Spleen (tissue), 11 donors: ENCODE data around the gene PRKCA. TPM values are rescaled to one million over a fixed set of nuclear protein-coding genes. Genes with fewer than 3 reads are reported as not detected.

Experiments used
- DNase-seq: peaks from one replicate; pipeline ENCODE4 v3.0.0-alpha.2; 2020
- H3K27ac ChIP-seq, 8 donors: fragments of 200-600 bp; sonication (generic) in 7 of 8; 1 replicate in 4 of 8; 2 replicates in 4 of 8; pipeline versions ENCODE4 v1.5.0 to v1.8.0; 2016 to 2021; ENCODE audit warnings: inconsistent platforms in 4 of 8, mild to moderate bottlenecking in 4 of 8, moderate library complexity in 1 of 8
- H3K27me3 ChIP-seq, 7 donors: fragments of 200-600 bp; sonication (generic) in 6 of 7; replicated peaks in 1 of 7; 1 replicate in 4 of 7; 2 replicates in 3 of 7; pipeline versions ENCODE4 v1.5.0 to v1.8.0; 2016 to 2021; ENCODE audit warnings: inconsistent platforms in 3 of 7, mild to moderate bottlenecking in 1 of 7
- H3K36me3 ChIP-seq, 6 donors: fragments of 200-600 bp; sonication (generic) in 5 of 6; 1 replicate in 4 of 6; 2 replicates in 2 of 6; pipeline versions ENCODE4 v1.5.0 to v1.8.0; 2016 to 2021; ENCODE audit warnings: inconsistent platforms in 2 of 6
- H3K4me1 ChIP-seq, 6 donors: fragments of 200-600 bp; sonication (generic) in 5 of 6; 1 replicate in 3 of 6; 2 replicates in 3 of 6; pipeline versions ENCODE4 v1.5.0 to v1.8.0; 2016 to 2021; ENCODE audit warnings: inconsistent platforms in 3 of 6
- H3K4me3 ChIP-seq, 8 donors: fragments of 200-600 bp; sonication (generic) in 7 of 8; 1 replicate in 4 of 8; 2 replicates in 4 of 8; pipeline versions ENCODE4 v1.5.0 to v1.8.0; 2016 to 2021; ENCODE audit warnings: inconsistent platforms in 4 of 8, mild to moderate bottlenecking in 4 of 8, moderate library complexity in 2 of 8
- H3K9me3 ChIP-seq, 8 donors: fragments of 200-600 bp; sonication (generic) in 7 of 8; 1 replicate in 4 of 8; 2 replicates in 4 of 8; pipeline versions ENCODE4 v1.5.0 to v1.8.0; 2016 to 2021; ENCODE audit warnings: inconsistent platforms in 4 of 8
- POLR2A ChIP-seq, 3 donors: fragments of 450-650 bp; IDR thresholded peaks; one replicate each; pipeline ENCODE4 v1.5.1; 2017; ENCODE audit warnings: antibody characterized with exemption in 3 of 3, mild to moderate bottlenecking in 1 of 3
- POLR2AphosphoS5 ChIP-seq, 3 donors: sonication (generic); formaldehyde crosslinking; IDR thresholded peaks; one replicate each; pipeline ENCODE4 v1.5.1; 2017; ENCODE audit warnings: antibody characterized with exemption in 3 of 3
- WGBS, 5 donors: extraction: QIAGEN DNeasy Blood & Tissue Kit in 3 of 5; methylation state at CpG; one replicate each; pipeline versions ENCODE4 v1.1.5 to v1.1.7; 2013 to 2018; 5-methylcytosine and 5-hydroxymethylcytosine counted together
- intact Hi-C: fragments of 100-400 bp; cut with DNase I; formaldehyde crosslinking; loops from one replicate; pipeline ENCODE4 v1.15.0; 2023; ENCODE audit warnings: low total_unique reads
- polyA plus RNA-seq, 3 donors: library from polyadenylated mRNA; stranded (reverse); fragments of 200-250 nt; gene quantifications; one replicate each; pipeline ENCODE4 v1.2.1, GENCODE V29; 2013
- total RNA-seq, 7 donors: library from RNA; depleted of rRNA in 3 of 7; stranded (reverse); fragments of >200 nt in 3 of 7; fragmentation: NEBNext Ultra II Directional in 4 of 7; extraction: Animal tissue kit (Norgen Biotek cat#: 25700) in 4 of 7; gene quantifications; one replicate each; pipeline versions ENCODE4 v1.1.0 to v1.2.1, GENCODE V29; 2016 to 2021
- TF ChIP-seq, protein P1 (sequence below), 11 experiments: fragments of 200-600 bp in 7 of 11; fragments of 450-650 bp in 4 of 11; sonication (generic) in 4 of 11; IDR thresholded peaks in 8 of 11; conservative IDR thresholded peaks in 3 of 11; 1 replicate in 7 of 11; 2 replicates in 4 of 11; pipeline versions ENCODE4 v1.4.0 to v1.8.0; 2016 to 2021; ENCODE audit warnings: antibody characterized with exemption in 11 of 11, inconsistent platforms in 4 of 11, mild to moderate bottlenecking in 1 of 11
- donor health status: healthy with polysubstance abuse.
- donor health status: DM: no; HTN: no; CAD: no; lungs with moderate emphysema.
- donor health status: DM: no; HTN: no; CAD: no.
- donor health status: Bipolar disorder and iron deficiency.
- donor health status: healthy.
- donor health status: DM: no; HTN: no; CAD: no.
- donor health status: DM: yes; HTN: yes; CAD: no.

PRKCA gene
- total and polyA plus RNA-seq, 10 donors: 1.7 to 59.7 (median 31.2) TPM

DNA sequence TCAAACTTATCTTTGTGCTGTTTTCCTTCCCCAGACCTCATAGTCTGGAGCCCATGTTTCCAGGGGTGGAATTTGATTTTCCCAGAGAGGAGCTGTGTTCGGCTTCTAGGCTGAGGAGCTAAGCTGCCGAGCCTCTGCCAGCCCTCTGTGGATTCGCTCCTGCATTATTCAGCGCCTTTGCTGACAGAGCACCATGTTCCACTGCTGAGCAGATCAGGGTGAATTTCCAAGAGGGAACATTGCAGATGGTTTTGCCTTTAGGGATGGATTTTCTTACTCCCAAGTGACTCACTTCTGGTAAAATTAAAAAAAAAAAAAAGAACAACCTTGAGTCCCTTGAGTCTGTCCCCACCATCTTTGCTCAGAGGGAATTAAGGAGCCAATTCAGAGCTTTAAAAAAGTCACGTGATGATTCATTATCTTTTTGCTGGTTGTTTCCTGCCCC lies 229.5 kb downstream of the PRKCA start:
- intact Hi-C loops: no loop called here
- peaks cover 0 to 20% (median 10%) of the 10 kb centered on the region in 6 donors for H3K4me1 ChIP-seq
- H3K27me3 ChIP-seq: no peaks in the 10 kb centered on the region
- TF ChIP-seq POLR2AphosphoS5 (IDR thresholded peaks at IDR 0.05): no peak
- TF ChIP-seq POLR2A (IDR thresholded peaks at IDR 0.05): no peak
- TF ChIP-seq, protein P1, sequence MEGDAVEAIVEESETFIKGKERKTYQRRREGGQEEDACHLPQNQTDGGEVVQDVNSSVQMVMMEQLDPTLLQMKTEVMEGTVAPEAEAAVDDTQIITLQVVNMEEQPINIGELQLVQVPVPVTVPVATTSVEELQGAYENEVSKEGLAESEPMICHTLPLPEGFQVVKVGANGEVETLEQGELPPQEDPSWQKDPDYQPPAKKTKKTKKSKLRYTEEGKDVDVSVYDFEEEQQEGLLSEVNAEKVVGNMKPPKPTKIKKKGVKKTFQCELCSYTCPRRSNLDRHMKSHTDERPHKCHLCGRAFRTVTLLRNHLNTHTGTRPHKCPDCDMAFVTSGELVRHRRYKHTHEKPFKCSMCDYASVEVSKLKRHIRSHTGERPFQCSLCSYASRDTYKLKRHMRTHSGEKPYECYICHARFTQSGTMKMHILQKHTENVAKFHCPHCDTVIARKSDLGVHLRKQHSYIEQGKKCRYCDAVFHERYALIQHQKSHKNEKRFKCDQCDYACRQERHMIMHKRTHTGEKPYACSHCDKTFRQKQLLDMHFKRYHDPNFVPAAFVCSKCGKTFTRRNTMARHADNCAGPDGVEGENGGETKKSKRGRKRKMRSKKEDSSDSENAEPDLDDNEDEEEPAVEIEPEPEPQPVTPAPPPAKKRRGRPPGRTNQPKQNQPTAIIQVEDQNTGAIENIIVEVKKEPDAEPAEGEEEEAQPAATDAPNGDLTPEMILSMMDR (IDR thresholded peaks at IDR 0.05 in 8 of 11, conservative IDR thresholded peaks at IDR 0.05 in 3 of 11): no peak
- H3K27ac ChIP-seq: no peak overlapping the region
- H3K9me3 ChIP-seq: no peaks in the 10 kb centered on the region
- DNase-seq: no peak
- 84 to 95% (median 89%) methylated on average over 5 of the region's 5 CpGs for whole genome bisulfite sequencing, 5 donors
- no peak overlapping the region for H3K4me3 ChIP-seq
- no peaks in the 10 kb centered on the region for H3K36me3 ChIP-seq

DNA sequence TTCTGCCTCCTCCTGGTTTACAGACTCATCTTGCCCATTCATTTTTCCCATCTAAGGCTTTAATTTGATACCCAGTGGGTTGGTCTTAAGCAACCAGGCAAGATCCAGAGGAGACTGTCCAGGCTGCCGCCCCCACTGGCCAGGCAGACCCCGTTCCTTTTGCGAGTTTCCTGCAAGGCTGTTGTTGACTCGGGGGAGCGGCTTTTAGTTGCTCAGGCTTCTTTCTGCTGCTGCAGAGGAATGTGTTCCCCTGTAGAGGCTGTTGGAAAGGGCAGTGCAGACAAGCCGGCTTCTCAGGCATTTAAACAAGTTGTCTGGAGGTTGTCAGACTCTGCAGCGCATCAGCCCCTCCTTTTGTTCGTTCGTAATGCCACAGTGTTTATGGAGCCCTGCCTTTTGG lies 231.2 kb downstream of the PRKCA start:
- no peak overlapping the region for H3K4me3 ChIP-seq
- WGBS, 5 donors: 50 to 79% (median 71%) methylated on average over 9 of the region's 9 CpGs
- H3K4me1 ChIP-seq: peaks cover 0 to 20% (median 10%) of the 10 kb centered on the region in 6 donors
- peak overlapping the region in 1 of 8 donors; percentile 26 for H3K27ac ChIP-seq
- DNase-seq: no peak
- H3K27me3 ChIP-seq: no peaks in the 10 kb centered on the region
- H3K9me3 ChIP-seq: no peaks in the 10 kb centered on the region
- intact Hi-C loops: no loop called here
- TF ChIP-seq, protein P1 (IDR thresholded peaks at IDR 0.05 in 8 of 11, conservative IDR thresholded peaks at IDR 0.05 in 3 of 11): no peak
- TF ChIP-seq POLR2A (IDR thresholded peaks at IDR 0.05) (no peak), POLR2AphosphoS5 (IDR thresholded peaks at IDR 0.05) (no peak)
- H3K36me3 ChIP-seq: no peaks in the 10 kb centered on the region

DNA sequence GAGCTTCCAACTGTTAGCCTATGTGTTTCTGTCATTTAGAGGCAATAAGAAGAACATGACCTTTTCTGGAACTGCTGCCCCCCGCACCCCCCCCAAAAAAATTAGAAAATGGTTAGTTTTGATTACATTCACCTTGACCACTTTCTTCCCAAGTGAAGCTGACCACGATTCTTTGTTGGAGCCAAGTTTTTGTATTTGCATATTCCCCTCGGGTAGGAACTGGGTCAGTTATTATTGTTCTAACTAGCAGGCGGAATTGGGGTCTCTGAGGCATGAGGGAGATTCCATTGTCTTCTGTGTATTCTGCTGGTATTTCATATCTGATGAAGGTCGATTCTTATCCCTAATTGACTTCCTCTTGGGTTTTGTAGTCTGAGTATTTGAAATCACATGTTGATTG lies 231.6 kb downstream of the PRKCA start:
- no peaks in the 10 kb centered on the region for H3K27me3 ChIP-seq
- 42 to 68% (median 64%) methylated on average over 5 of the region's 5 CpGs for WGBS, 5 donors
- peak overlapping the region in 1 of 8 donors; percentile 26 for H3K27ac ChIP-seq
- TF ChIP-seq, protein P1 (IDR thresholded peaks at IDR 0.05 in 8 of 11, conservative IDR thresholded peaks at IDR 0.05 in 3 of 11): no peak
- TF ChIP-seq POLR2AphosphoS5 (IDR thresholded peaks at IDR 0.05) (no peak), POLR2A (IDR thresholded peaks at IDR 0.05) (no peak)
- H3K36me3 ChIP-seq: no peaks in the 10 kb centered on the region
- intact Hi-C loops: no loop called here
- peaks cover 0 to 20% (median 10%) of the 10 kb centered on the region in 6 donors for H3K4me1 ChIP-seq
- H3K9me3 ChIP-seq: no peaks in the 10 kb centered on the region
- no peak overlapping the region for H3K4me3 ChIP-seq
- DNase-seq: no peak

DNA sequence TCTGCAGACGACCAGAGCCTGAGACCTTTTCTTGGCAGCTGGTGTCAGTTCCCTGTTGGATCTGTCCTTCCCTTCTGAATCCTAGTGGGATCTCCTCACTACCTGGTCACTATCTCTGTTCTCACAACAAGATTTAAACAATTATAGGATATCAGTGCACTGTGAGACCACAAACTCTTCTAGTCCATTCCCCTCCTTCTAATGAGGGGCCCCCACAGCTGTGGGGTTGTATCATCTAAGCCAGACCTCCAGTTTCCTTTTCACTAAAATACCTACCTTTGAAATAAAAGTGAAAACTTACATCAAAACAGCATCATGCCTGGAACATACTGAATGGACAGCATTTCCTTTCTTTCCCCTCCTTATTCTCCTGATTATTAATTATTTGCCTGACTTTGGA lies 233.2 kb downstream of the PRKCA start:
- H3K27me3 ChIP-seq: no peaks in the 10 kb centered on the region
- 50 to 89% (median 72%) methylated on average over 1 of the region's 1 CpG for WGBS, 5 donors
- H3K36me3 ChIP-seq: no peaks in the 10 kb centered on the region
- TF ChIP-seq POLR2A (IDR thresholded peaks at IDR 0.05): no peak
- no peak for TF ChIP-seq POLR2AphosphoS5 (IDR thresholded peaks at IDR 0.05)
- TF ChIP-seq, protein P1 (IDR thresholded peaks at IDR 0.05 in 8 of 11, conservative IDR thresholded peaks at IDR 0.05 in 3 of 11): no peak
- no peaks in the 10 kb centered on the region for H3K9me3 ChIP-seq
- H3K27ac ChIP-seq: no peak overlapping the region
- DNase-seq: no peak
- no peak overlapping the region for H3K4me3 ChIP-seq
- intact Hi-C loops: no loop called here
- H3K4me1 ChIP-seq: peaks cover 0 to 31% (median 14%) of the 10 kb centered on the region in 6 donors
